Measurements from ENCODE around the gene ABHD16A. TPM values are rescaled to one million over a fixed set of nuclear protein-coding genes. Genes with fewer than 3 reads are reported as not detected.

Gene ABHD16A
- total and polyA plus RNA-seq, 2 donors (not counting 3 experiments of a cell fraction or from before 2014, with no cell fraction given), result 48.9 to 60.3 TPM

DNA sequence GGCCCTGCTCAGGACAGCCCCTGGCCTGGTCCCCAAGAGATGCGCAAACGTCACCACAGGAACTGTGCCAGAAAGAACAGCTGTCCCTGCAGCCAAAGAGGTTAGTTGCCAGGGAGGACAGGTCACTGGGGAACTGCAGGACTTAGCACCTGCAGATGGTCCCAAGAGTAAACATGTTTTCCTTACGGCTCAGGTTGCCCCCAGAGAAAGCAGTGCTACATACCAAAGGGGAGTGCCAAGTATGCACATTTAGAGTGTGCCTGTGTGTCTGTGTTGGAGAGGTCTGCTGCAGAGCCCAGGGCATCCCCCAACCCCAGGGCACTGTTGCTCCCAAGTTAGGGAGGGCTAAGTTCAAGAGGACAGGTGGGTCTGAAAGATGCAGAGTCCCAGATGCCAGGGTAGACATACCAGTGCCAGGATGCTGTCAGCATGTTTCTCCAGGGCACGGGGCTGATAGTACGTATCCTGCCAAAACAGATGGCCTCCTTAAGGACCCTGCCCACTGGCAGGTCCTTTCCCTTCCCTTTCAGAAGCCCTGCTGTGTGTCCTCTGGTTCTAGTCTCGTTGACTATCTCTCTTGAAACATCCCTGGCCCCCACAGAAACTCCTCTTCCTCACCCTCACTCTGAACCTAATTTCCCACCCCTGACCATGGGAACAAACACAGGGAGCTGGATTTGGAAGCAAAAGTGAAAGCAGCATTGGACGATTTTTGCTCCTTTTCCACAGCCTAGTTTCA lies 1.3 kb downstream of the ABHD16A start:
- no TSS peak for BruUV-seq (replicated peaks)
- no peaks in the 10 kb centered on the region for H3K9me1 ChIP-seq (replicated peaks; ENCODE audit: control insufficient read depth, extremely low read depth, insufficient read depth, low read length)
- peak overlapping the region; percentile 77 for H3K27ac ChIP-seq (ENCODE audit: insufficient read depth, low read depth, low read length)
- TF ChIP-seq MAX (IDR thresholded peaks at IDR 0.05; ENCODE audit: insufficient read depth, insufficient read length) (no peak), FOS (IDR thresholded peaks at IDR 0.05; ENCODE audit: borderline replicate concordance, insufficient read depth, low read length) (no peak), EZH2 (IDR thresholded peaks at IDR 0.05; ENCODE audit: borderline replicate concordance, low read depth, low read length, severe bottlenecking) (no peak), JUN (IDR thresholded peaks at IDR 0.05; ENCODE audit: borderline replicate concordance, insufficient read depth, insufficient read length, low read depth) (no peak), CTCF (IDR thresholded peaks at IDR 0.05; ENCODE audit: extremely low read depth in 1 of 2, insufficient read depth in 1 of 2, low read depth in 1 of 2, low read length in 2 of 2) (no peak), MYC (IDR thresholded peaks at IDR 0.05; ENCODE audit: low read depth, low read length) (no peak), POLR2A (IDR thresholded peaks at IDR 0.05; ENCODE audit: low read depth, low read length) (no peak), GATA2 (IDR thresholded peaks at IDR 0.05; ENCODE audit: insufficient read depth, insufficient read length, low read depth, low read length) (no peak), POLR2AphosphoS5 (IDR thresholded peaks at IDR 0.05; ENCODE audit: insufficient read depth, low read depth, low read length) (no peak)
- H3K27me3 ChIP-seq (ENCODE audit: control insufficient read depth in 2 of 2, insufficient read depth in 2 of 2, low read length in 2 of 2), result no peaks in the 10 kb centered on the region
- no peaks in the 10 kb centered on the region for H4K20me1 ChIP-seq (replicated peaks; ENCODE audit: control insufficient read depth, extremely low read depth, insufficient read depth, low read length)
- H3K4me3 ChIP-seq (replicated peaks in 1 of 3; ENCODE audit: insufficient read depth in 1 of 3, low read depth in 1 of 3, low read length in 3 of 3), result peak overlapping the region; percentile 59 to 80 (median 74)
- no peaks in the 10 kb centered on the region for H3K9me3 ChIP-seq (replicated peaks; ENCODE audit: control insufficient read depth, insufficient read depth, low read length)
- FAIRE-seq (peak; percentile 18), DNase-seq (ENCODE audit: low read depth, low spot score) (peak; percentile 8)
- intact Hi-C loops (cut with micrococcal nuclease), result loop anchor here (2.0 kb wide), 2 partner anchors 29 to 37 kb away; no protein-coding TSS in a partner anchor
- dilution Hi-C loops (cut with MboI; ENCODE audit: extremely low pct_ligation_motif_present, low sequenced_read_pairs), result no loop called here
- ChIA-PET CTCF (interaction anchor here (1.2 to 1.9 kb wide), 6 partner anchors 10 to 105 kb away, joined by 3 to 9 read pairs (median 6); partner anchors contain the start of genes DDAH2, LSM2, LY6G5C and MSH5), POLR2A (no interaction called here)
- peak overlapping the region; percentile 13 for H2AFZ ChIP-seq (ENCODE audit: low read depth, low read length)
- peaks cover 11% of the 10 kb centered on the region for H3K4me1 ChIP-seq (ENCODE audit: control insufficient read depth, extremely low read depth, insufficient read depth, low read length)
- H3K79me2 ChIP-seq (ENCODE audit: control insufficient read depth, insufficient read depth, low read length), result peaks cover 21% of the 10 kb centered on the region
- H3K4me2 ChIP-seq (ENCODE audit: insufficient read depth, low read length), result peak overlapping the region; percentile 78
- H3K9ac ChIP-seq (replicated peaks; ENCODE audit: extremely low read depth, insufficient read depth, low read length), result peak overlapping the region; percentile 90
- peaks cover 0 to 5% of the 10 kb centered on the region in 2 experiments for H3K36me3 ChIP-seq (ENCODE audit: control insufficient read depth in 2 of 2, extremely low read depth in 1 of 2, insufficient read depth in 2 of 2, low read length in 2 of 2)
